GM12873 (cell line): ENCODE data around the gene NCAPG2.

Experiments used
- CTCF ChIP-seq: IDR thresholded peaks from 2 replicates; pipeline ENCODE4 v1.5.1; 2012; ENCODE audit warnings: low read depth, mild to moderate bottlenecking, moderate library complexity, low read length, control low read depth; ENCODE audit not compliant: insufficient read depth; ENCODE audit errors: missing control alignments

Gene NCAPG2

GRCh38 chr7:158741294-158741666 lies 36.7 kb upstream of the NCAPG2 start:
- TF ChIP-seq CTCF, result no peak

GRCh38 chr7:158740657-158741293 lies 36.2 kb upstream of the NCAPG2 start:
- no peak for TF ChIP-seq CTCF

- TF ChIP-seq CTCF, result no peak
Observed at GRCh38 chr7:158740013-158740656, 35.5 kb upstream of the NCAPG2 start.

- no peak for TF ChIP-seq CTCF
Observed at GRCh38 chr7:158738841-158739240, 34.2 kb upstream of the NCAPG2 start.

- TF ChIP-seq CTCF, result no peak
Observed at GRCh38 chr7:158737064-158737695, 32.6 kb upstream of the NCAPG2 start.

- TF ChIP-seq CTCF, result no peak
Observed at GRCh38 chr7:158735935-158736334, 31.3 kb upstream of the NCAPG2 start.

GRCh38 chr7:158734861-158735260 lies 30.3 kb upstream of the NCAPG2 start:
- TF ChIP-seq CTCF, result no peak
